Suprapubic skin (tissue), 4 donors: ENCODE measurements around the gene GLUL. TPM values are rescaled to one million over a fixed set of nuclear protein-coding genes. Genes with fewer than 3 reads are reported as not detected.

Experiments used
- total RNA-seq, 4 donors: library from RNA; depleted of rRNA; stranded (reverse); fragments of >200 nt; gene quantifications; one replicate each; pipeline ENCODE4 v1.1.0, GENCODE V29; 2016

GLUL gene
- total RNA-seq, 4 donors from 2014 or later, result 1,347 to 1,926 (median 1,666) TPM

Other genes with a start within 250 kb of the GLUL start
- not detected for gene TEDDM1, start 8.9 kb upstream of the GLUL start, total RNA-seq
- gene RGSL1, start 58.4 kb upstream of the GLUL start, total RNA-seq, result not detected
- gene RNASEL, start 197.5 kb upstream of the GLUL start, total RNA-seq, result 10 to 100 TPM in 1 of 4 donors, 1 to 10 TPM in 3; 4.1 to 10.7 (median 6.2) TPM
- gene RGS16, start 212.6 kb upstream of the GLUL start, total RNA-seq, result 1 to 10 TPM in 2 of 4 donors, under 1 TPM in 2; 0.40 to 3.6 (median 1.8) TPM